SJCRH30 (cell line): Measurements from ENCODE around the gene NEUROD4. TPM values are rescaled to one million over a fixed set of nuclear protein-coding genes. Genes with fewer than 3 reads are reported as not detected.
A peak's percentile ranks its signal among the peaks of the same experiment; 100 is the strongest.

Experiments used
- DNase-seq, 2 experiments: peaks; one replicate each; pipeline ENCODE4 v3.0.0-alpha.2; 2015 to 2020
- H3K27ac ChIP-seq: fragments of 250-450 bp; sonication (Bioruptor Pico); 2 replicates; pipeline ENCODE4 v1.5.1; 2020; ENCODE audit warnings: mild to moderate bottlenecking, moderate library complexity
- H3K27me3 ChIP-seq: fragments of 250-450 bp; sonication (Bioruptor Pico); 2 replicates; pipeline ENCODE4 v1.5.1; 2020; ENCODE audit warnings: mild to moderate bottlenecking, moderate library complexity
- H3K36me3 ChIP-seq: fragments of 250-450 bp; sonication (Bioruptor Pico); 2 replicates; pipeline ENCODE4 v1.5.1; 2020; ENCODE audit warnings: mild to moderate bottlenecking, moderate library complexity
- H3K4me1 ChIP-seq: fragments of 250-450 bp; sonication (Bioruptor Pico); 2 replicates; pipeline ENCODE4 v1.5.1; 2020; ENCODE audit warnings: mild to moderate bottlenecking, moderate library complexity
- H3K4me3 ChIP-seq: fragments of 250-450 bp; sonication (Bioruptor Pico); 2 replicates; pipeline ENCODE4 v1.5.1; 2020; ENCODE audit warnings: mild to moderate bottlenecking, moderate library complexity
- H3K9me3 ChIP-seq: fragments of 250-450 bp; sonication (Bioruptor Pico); replicated peaks from 2 replicates; pipeline ENCODE4 v1.5.1; 2020; ENCODE audit warnings: mild to moderate bottlenecking, moderate library complexity
- total RNA-seq: library from RNA; depleted of rRNA; stranded (reverse); fragments of >200 nt; shearing (Covaris generic); gene quantifications from 2 replicates; pipeline ENCODE4 v1.2.3, GENCODE V29; 2014; rRNA removed

The NEUROD4 gene
- total RNA-seq, 1 experiment from 2014 or later, result not detected

DNA sequence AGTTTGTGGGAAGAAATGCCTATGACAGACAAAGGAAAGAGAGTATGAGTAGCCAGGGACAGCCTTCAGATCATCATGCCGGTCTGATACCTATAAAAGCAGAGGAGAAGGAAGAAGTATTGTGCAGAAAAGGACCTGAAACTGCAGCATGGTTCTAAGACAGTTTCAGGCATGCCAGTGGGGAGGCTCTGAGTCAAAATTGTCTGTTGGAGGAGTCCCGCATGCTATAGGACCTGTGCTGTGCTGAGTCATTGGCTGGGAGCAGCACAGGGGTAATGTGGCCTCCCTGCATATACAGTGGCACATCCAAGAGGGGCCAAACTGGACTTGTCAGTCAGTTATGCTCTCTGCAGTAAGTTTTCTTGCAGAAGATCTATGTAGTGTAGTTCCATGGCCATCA, 40.7 kb downstream of the NEUROD4 start:
- H3K4me1 ChIP-seq, result peaks cover 9% of the 10 kb centered on the region
- no peaks in the 10 kb centered on the region for H3K27me3 ChIP-seq
- no peak for DNase-seq
- H3K36me3 ChIP-seq, result no peaks in the 10 kb centered on the region
- no peaks in the 10 kb centered on the region for H3K9me3 ChIP-seq
- H3K4me3 ChIP-seq, result no peak overlapping the region
- no peak overlapping the region for H3K27ac ChIP-seq

DNA sequence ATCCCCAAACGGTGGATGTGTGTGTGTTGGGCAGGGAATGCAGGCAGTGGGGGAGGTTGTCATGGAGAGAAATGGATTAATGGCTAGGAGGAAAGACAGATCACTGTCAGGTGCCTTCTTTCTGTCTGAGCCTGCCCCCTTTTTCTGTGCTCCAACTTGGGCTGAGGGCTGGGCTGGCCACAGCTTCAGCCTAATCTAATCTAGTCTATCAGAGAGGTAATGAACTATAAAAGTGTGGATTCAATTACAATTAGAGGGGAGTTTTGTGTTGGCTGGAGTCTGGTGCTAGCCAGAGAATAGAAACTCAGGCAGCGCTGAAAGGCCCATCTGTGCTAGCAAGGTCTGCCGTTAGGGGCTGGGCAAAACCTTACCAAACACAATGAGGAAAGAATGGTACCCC, 41.2 kb downstream of the NEUROD4 start:
- DNase-seq, result no peak
- no peaks in the 10 kb centered on the region for H3K36me3 ChIP-seq

DNA sequence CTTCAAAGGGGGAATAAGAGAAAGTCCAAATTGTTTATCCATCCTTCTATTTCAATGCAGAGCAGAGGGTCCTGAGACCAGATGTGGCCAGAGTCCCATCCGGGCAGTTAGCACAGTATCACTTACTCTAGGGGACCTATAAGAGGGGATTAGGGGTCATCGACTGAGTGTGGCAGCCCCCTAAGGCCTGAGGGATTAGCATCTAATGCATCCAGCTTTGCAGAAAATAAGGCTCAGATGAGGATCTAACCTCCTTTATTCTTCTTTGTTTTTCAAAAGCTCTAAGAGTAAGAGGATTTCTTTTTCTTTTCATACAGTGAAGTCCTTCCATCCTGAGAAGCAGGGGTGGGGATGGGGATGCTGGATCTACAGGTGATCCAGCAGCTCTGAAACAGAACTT, 43.5 kb downstream of the NEUROD4 start:
- H3K27ac ChIP-seq, result no peak overlapping the region
- no peaks in the 10 kb centered on the region for H3K27me3 ChIP-seq
- H3K4me3 ChIP-seq, result no peak overlapping the region
- DNase-seq, result no peak
- H3K36me3 ChIP-seq, result no peaks in the 10 kb centered on the region
- H3K4me1 ChIP-seq, result no peaks in the 10 kb centered on the region
- no peaks in the 10 kb centered on the region for H3K9me3 ChIP-seq

More for the DNA sequence above, 41.2 kb downstream of the NEUROD4 start:
- Histone ChIP-seq H3K9me3 (no peaks in the 10 kb centered on the region), H3K4me3 (no peak overlapping the region), H3K27me3 (no peaks in the 10 kb centered on the region), H3K27ac (no peak overlapping the region), H3K4me1 (peaks cover 9% of the 10 kb centered on the region)

DNA sequence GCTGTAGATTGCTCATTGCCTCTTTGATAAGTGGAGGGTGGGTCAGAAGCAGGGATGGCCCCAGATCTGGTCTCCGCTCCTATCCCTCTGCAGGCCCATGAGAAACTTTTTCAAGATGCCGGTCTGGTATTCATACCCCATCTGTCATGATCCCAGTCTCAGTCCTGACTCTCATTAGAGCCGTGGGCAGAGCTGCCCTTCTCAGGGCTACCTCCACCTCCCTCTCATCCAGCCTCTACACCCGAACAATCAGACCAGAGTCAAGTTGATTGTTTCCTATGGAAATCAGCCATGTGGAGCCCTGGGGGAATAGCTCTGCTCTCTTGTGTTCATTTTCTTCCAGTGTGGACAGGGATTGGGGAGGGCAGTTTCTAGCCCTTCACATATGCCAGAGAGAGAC, 45.8 kb downstream of the NEUROD4 start:
- no peak overlapping the region for H3K27ac ChIP-seq
- DNase-seq, result no peak
- no peaks in the 10 kb centered on the region for H3K36me3 ChIP-seq
- no peaks in the 10 kb centered on the region for H3K4me1 ChIP-seq
- no peaks in the 10 kb centered on the region for H3K9me3 ChIP-seq
- no peak overlapping the region for H3K4me3 ChIP-seq
- no peaks in the 10 kb centered on the region for H3K27me3 ChIP-seq

DNA sequence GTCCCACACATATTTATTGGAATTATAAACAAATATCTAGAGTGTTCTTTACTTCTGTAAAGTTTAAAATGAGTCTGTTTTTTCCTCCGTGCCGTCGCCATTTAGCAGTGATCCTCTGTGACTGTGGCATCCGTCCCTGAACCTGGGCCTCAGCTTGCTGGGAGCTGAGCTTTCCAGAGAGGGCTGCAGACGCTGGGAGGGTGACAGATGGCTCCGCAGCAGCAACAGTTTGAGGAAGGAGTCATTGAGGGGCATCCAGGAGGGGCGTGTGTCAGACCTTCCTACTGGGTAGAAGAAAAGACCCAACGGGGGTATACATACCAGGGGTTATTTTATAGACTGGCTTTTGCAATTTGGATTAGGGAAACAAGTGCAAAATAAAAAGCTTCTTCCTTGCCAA, 47.9 kb downstream of the NEUROD4 start:
- DNase-seq, result no peak
- Histone ChIP-seq H3K27ac (no peak overlapping the region), H3K4me3 (no peak overlapping the region), H3K9me3 (no peaks in the 10 kb centered on the region), H3K36me3 (no peaks in the 10 kb centered on the region), H3K4me1 (no peaks in the 10 kb centered on the region), H3K27me3 (no peaks in the 10 kb centered on the region)

DNA sequence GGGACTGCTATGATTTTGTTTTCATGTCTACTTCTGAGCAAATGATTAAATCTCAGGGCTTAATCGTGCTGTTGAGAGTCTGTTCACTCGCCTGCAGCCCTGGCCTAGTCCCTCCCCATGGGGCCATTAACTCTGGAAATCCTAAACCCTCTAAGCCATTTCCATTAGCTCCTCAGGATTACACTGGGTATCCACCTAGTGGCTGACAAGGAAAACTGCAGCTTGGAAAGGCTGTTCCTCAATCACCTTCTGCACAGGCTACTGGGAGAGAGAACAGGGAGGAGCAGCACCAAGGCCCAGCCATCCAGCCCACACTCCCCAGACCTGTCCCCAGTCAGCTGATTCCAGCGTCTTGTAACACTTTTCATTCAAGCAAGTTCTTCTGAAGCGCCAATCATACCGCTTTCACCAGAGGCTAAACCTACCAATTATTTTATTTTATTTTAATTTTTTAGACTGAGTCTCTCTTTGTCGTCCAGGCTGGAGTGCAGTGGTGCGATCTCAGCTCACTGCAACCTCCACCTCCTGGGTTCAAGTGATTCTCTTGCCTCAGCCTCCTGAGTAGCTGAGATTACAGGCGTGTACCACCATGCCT, 48.7 kb downstream of the NEUROD4 start:
- H3K27ac ChIP-seq, result no peak overlapping the region
- no peaks in the 10 kb centered on the region for H3K27me3 ChIP-seq
- no peaks in the 10 kb centered on the region for H3K9me3 ChIP-seq
- no peaks in the 10 kb centered on the region for H3K4me1 ChIP-seq
- no peak overlapping the region for H3K4me3 ChIP-seq
- peak; percentile 28 to 73 for DNase-seq
- no peaks in the 10 kb centered on the region for H3K36me3 ChIP-seq

DNA sequence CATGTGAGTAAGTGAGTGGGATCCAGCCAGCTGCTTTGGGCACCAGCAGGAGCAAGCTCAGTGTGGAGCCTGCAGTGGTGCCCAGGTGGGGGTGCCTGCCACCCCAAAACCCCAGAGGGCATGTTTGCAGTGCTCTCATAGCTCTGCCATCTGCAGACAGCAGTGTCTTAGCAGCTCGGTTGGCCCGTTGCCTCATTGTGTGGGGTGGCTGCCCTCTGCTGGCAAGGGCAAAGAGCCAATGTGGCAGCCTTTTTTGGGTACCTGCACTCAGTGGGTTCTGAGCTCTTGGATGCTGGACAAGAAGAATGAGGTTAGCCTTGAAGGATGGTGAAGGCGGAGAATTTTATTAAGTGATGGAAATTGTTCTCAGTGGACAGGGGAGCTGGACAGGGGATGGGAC, 52.3 kb downstream of the NEUROD4 start:
- Histone ChIP-seq H3K36me3 (no peaks in the 10 kb centered on the region), H3K27me3 (no peaks in the 10 kb centered on the region), H3K4me3 (no peak overlapping the region), H3K27ac (no peak overlapping the region), H3K4me1 (no peaks in the 10 kb centered on the region), H3K9me3 (no peaks in the 10 kb centered on the region)
- peak; percentile 29 to 48 for DNase-seq

DNA sequence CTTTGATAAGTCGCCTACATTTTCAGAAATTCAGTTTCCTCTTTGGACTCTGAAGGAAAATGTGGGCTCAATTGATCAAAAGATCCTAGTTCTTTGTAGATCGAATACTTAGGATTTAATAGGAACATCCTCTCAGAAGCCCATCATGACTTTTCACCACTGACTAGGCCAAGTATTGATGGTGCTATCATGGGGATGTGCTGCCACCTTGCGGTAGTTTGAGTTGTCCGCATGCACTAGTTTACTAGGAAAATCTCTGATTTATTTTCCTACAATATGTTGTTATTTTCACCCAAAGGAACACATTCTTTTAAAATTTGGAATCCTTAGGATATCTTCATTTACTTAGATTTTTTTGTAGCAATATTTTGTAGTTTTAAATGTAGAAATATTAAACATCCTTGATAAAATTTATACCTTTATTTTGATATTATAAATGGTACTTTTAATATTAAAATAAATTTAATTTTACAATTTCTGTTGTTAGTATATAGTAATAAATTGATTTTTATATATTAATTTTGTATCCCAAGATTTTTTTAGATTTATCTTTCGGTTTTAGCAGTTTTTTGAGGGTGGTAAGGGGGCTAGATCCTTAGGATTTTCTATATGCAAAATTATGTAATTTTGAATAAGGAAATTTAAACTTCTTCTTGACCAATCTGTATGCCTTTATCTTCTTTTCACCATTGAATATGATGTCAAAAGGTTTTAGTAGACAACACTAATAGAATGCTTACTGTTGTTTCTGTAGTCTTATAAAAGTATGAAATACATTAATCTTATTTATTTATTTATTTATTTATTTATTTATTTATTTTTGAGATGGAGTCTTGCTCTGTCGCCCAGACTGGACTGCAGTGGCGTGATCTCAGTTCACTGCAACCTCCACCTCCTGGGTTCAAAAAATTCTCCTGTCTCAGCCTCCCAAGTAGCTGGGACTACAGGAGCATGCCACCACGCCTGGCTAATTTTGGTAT, 53.6 kb downstream of the NEUROD4 start:
- DNase-seq, result peak; percentile 51 to 80
- H3K36me3 ChIP-seq, result no peaks in the 10 kb centered on the region
- H3K27me3 ChIP-seq, result no peaks in the 10 kb centered on the region
- no peak overlapping the region for H3K27ac ChIP-seq
- H3K9me3 ChIP-seq, result no peaks in the 10 kb centered on the region
- no peak overlapping the region for H3K4me3 ChIP-seq
- H3K4me1 ChIP-seq, result no peaks in the 10 kb centered on the region

DNA sequence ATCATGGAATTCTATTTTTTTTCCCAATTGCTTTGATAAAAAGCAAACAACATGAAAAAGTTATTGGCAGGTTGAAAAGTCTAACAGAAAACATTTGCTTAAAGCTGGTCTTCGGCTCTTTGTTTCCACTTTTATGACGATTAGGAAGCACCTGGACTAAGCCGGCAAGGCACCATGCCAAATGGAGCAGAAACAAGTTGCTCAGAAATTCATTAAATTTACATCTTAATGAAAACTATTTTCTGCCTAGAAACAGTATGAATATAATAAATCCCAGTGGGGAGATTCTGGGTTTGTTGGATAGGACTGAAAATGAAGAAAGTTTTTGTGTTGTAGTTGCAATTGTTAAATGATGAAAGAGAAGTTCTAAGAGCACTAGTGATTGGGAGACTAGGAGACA, 55.0 kb downstream of the NEUROD4 start:
- Histone ChIP-seq H3K27ac (no peak overlapping the region), H3K9me3 (no peaks in the 10 kb centered on the region), H3K4me1 (no peaks in the 10 kb centered on the region), H3K36me3 (no peaks in the 10 kb centered on the region), H3K4me3 (no peak overlapping the region), H3K27me3 (no peaks in the 10 kb centered on the region)
- DNase-seq, result no peak

Other genes with a start within 250 kb of the NEUROD4 start
- gene MUCL1, start 165.5 kb upstream of the NEUROD4 start, total RNA-seq, result not detected in 2 replicates
- gene TESPA1, start 35.2 kb upstream of the NEUROD4 start, total RNA-seq, result not detected in 2 replicates
- not detected in 2 replicates for gene OR9K2, start 106.4 kb downstream of the NEUROD4 start, total RNA-seq
- not detected in 2 replicates for gene OR10A7, start 201.1 kb downstream of the NEUROD4 start, total RNA-seq
- gene OR6C74, start 224.6 kb downstream of the NEUROD4 start, total RNA-seq, result not detected in 2 replicates